Measurements from ENCODE around the gene PCSK7.
"Not testable (repeated sequence)": the region's sequence is repeated elsewhere in the genome, so short reads cannot be mapped to it uniquely, and the experiment has no call there.

The PCSK7 gene

DNA sequence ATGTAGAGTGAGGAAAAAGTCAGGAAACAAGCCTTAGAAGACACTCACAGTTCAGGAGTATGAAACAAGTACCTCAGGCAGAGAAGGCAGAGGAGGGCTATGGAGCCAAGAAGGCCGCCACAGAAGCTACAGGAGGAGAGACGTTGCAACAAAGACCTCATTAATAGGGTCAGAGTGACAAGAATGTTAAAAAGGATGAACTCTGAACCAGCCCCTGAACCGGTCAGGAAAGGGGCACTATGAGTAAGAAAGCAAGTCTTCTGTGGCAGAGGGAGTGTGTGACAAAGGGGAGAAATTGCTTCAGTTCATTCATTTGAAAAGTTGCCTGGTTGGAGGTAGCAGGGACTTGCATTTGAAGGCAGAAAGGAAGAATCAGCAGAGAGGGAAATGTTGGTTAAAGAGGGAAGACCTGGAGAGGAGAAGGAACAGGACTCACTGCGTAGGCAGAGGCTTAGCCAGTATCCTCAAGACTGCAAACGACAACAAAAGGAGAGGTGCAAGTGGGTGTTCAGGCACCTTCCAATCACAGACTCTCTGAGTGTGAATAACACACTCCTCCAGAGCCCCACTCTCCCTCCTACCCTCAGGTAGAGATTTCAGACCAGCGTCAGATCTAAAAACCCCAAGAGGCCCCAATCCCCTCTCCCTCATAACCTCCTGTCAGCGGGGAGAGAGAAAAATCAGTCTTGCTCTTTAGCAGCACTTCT, 17.3 kb downstream of the PCSK7 start:
- no peak for DNase-seq

GRCh38 chr11:117212697-117213355, 19.0 kb downstream of the PCSK7 start:
- DNase-seq: no peak

GRCh38 chr11:117210620-117211019, 21.3 kb downstream of the PCSK7 start:
- DNase-seq: no peak

DNA sequence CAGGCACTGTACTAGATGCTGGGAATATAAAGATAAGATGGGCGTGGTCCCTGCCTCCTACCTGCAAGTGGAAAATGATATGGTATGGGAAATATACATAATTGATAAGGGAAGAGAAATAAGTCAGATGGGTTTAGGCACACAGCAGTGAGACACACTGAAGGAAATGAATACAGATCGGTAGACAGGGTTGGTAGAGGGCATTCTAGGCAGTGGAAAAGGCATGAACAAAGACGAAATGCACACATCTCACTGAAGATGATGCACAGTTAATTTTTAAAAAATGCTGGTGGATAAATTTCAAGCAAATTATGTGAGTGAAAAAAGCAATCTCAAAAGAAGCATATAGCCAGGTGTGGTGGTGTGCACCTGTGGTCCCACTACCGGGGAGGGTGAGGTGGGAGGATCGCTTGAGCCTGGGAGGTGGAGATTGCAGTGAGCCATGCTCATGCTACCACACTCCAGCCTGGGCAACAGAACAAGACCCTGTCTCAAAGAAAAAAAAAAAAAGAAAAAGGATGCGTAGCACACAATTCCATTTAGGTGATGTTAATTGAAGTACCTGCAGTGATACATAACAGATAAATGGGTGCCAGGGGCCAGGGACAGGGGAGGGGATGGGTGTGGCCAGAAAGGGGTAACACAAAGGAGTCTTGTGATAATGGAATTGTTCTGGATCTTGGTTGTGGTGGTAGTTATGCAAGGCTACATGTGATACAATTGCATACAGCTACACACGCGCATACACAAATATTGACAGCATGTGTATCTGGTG, 22.3 kb downstream of the PCSK7 start:
- DNase-seq: not testable (repeated sequence)

- not testable (repeated sequence) for DNase-seq
These were observed 23.2 kb downstream of the PCSK7 start for GRCh38 chr11:117208710-117209109.

DNA sequence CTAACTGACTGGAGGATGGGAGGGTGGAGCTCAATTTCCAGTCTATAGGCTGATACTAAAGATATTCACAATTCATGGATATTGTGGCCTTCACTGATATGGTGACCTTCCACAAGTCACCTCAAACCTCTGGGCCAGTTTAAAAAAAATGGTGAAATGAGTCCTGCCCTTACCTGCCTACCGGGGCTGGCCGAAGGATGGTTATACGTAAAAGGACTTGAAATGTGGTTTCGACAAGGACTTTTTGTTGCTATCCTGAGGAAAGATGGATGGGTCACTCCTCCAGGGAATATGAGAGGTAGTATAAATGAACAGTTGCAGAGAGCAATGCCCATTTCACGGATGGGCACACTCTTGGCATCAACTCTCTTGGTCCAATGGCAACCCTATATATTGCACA, 24.4 kb downstream of the PCSK7 start:
- DNase-seq: not testable (repeated sequence)

- not testable (repeated sequence) for DNase-seq
These were observed 25.0 kb downstream of the PCSK7 start for GRCh38 chr11:117206859-117207258.

GRCh38 chr11:117206111-117206510, 25.8 kb downstream of the PCSK7 start:
- DNase-seq: not testable (repeated sequence)

- no peak for DNase-seq
These were observed 26.6 kb downstream of the PCSK7 start for GRCh38 chr11:117205211-117205818.

GRCh38 chr11:117204283-117205080, 27.4 kb downstream of the PCSK7 start:
- no peak for DNase-seq

GRCh38 chr11:117203069-117203407, 28.8 kb downstream of the PCSK7 start:
- no peak for DNase-seq

GRCh38 chr11:117202386-117203068, 29.3 kb downstream of the PCSK7 start:
- DNase-seq: no peak

DNA sequence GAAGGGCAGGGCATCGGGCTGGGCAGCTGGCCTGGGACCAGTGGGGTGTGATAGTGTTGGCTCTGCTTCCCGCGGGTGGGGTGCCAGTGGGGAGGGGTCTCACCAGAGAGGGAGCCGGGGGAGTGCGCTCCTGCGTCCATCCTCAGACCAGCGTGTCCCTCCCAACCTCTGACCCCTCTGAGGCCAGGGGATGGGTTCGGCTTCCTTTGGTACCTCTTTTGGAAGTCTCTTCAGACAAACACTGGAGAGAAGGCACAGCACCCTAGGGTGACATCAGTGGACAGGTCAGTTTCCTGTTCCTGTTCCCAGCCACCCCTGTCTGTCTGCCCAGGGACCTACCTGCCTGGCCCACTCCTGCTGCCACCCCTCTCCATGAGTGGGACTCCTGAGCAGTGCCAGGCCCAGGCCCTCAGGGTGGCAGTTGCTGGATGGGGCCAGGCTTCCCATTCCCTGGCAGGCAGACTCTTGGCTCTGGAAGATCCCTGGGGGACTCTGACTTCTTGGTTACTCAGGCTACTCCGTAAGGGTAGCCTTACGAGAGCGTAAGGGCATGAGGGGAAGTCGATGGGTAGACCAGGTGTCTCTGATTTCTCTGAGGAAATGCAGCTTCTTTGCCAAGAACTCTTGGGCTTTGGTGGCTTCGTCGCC, 30.1 kb downstream of the PCSK7 start:
- no peak for DNase-seq

GRCh38 chr11:117200813-117201657, 30.8 kb downstream of the PCSK7 start:
- DNase-seq: no peak

DNA sequence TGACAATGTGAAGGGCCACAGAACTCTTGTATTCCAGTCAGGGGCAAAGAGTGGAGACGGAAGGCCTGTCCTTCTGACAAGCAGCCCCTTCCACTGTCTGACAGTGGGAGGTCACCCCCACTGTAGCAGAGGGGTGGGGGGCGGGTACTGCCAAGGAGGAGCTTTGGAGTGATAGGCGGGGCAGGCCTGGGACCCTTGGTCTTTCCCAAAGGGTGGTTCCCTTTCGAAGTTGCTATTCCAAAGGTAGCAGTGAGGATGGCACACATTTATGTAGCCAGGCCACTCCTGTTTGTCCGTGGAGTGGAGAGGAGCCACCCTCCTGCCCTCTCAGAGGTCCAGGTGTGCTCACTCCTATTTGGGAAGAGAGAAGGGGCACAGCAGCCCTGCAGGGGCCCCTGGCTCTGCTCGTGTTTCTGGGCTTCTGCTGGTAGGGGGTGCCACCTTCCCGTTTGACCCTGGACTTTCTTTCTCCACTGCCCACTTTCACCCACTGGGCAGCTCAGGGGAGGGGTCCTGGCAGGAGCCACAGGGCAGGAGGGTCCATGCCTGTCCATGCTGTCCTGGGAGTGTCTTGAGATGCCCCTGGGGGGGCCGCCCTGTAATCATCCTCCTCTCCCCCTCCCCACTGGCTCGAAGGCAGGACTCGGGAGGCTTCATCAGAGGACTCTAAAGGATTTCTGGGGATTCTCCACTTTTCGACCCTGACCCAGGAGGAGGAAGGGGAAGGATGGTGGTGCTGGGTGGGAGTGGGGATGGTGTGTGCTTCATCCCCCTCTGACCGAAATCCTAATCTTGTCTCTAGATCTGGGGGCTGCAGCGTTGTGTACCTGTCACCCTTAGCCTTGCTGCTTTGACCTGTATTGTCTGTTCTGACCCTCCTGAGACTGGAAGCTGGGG, 31.7 kb downstream of the PCSK7 start:
- DNase-seq: no peak

DNA sequence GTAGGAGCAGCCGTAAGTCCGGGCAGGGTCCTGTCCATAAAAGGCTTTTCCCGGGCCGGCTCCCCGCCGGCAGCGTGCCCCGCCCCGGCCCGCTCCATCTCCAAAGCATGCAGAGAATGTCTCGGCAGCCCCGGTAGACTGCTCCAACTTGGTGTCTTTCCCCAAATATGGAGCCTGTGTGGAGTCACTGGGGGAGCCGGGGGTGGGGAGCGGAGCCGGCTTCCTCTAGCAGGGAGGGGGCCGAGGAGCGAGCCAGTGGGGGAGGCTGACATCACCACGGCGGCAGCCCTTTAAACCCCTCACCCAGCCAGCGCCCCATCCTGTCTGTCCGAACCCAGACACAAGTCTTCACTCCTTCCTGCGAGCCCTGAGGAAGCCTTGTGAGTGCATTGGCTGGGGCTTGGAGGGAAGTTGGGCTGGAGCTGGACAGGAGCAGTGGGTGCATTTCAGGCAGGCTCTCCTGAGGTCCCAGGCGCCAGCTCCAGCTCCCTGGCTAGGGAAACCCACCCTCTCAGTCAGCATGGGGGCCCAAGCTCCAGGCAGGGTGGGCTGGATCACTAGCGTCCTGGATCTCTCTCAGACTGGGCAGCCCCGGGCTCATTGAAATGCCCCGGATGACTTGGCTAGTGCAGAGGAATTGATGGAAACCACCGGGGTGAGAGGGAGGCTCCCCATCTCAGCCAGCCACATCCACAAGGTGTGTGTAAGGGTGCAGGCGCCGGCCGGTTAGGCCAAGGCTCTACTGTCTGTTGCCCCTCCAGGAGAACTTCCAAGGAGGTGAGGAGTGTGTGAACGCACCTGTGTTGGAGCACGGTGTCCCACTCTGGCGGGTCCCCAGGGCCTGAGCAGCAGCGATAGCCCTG, 32.6 kb downstream of the PCSK7 start, which contains the start of gene TAGLN:
TAGLN (plus strand) TSS at position 318 of the 863 bp plus-strand sequence. CDS start 3,644 bp downstream, outside the sequence.
- no peak for DNase-seq

DNA sequence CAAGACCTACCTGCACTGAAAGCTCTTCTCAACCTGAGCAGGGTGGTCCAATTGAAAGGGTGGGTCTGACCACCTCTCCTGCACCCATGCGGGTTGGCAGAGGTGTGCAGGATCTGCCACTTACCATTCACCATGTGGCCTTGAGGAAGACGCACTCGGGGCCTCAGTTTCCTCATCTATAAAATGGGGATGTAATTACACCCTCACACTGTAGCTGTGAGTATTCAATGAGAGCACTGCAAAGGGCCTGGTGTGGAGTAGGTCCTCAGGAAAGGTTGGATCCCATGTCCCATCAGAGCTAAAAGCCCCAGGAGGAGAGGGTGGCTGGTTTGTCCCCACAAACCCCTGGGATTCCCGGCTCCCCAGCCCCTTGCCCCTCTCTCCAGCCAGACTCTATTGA, 33.3 kb downstream of the PCSK7 start:
- DNase-seq: no peak
